Fibroblast of pulmonary artery (primary cell): ENCODE results near the gene TMCO4.
"Not testable (repeated sequence)": the region's sequence is repeated elsewhere in the genome, so short reads cannot be mapped to it uniquely, and the experiment has no call there.

Experiments used
- DNase-seq: peaks from one replicate; pipeline ENCODE4 v3.0.0-alpha.2; 2010; ENCODE audit warnings: low read depth
- H3K4me3 ChIP-seq: replicated peaks from 2 replicates; pipeline ENCODE4 v1.5.1; 2011; ENCODE audit warnings: low read depth, mild to moderate bottlenecking, control low read depth, low read length, moderate library complexity
- CTCF ChIP-seq: IDR thresholded peaks from 2 replicates; pipeline ENCODE4 v1.5.1; 2011; ENCODE audit warnings: mild to moderate bottlenecking, control low read depth, low read length, inconsistent platforms; ENCODE audit errors: missing control alignments

The TMCO4 gene

GRCh38 chr1:19636065-19636464 is 163.7 kb downstream of the TMCO4 start:
- no peak overlapping the region for H3K4me3 ChIP-seq
- TF ChIP-seq CTCF = no peak
- no peak for DNase-seq

GRCh38 chr1:19635646-19636045 is 164.1 kb downstream of the TMCO4 start:
- no peak overlapping the region for H3K4me3 ChIP-seq
- TF ChIP-seq CTCF = no peak
- DNase-seq = peak; percentile 36

GRCh38 chr1:19635064-19635463 is 164.7 kb downstream of the TMCO4 start:
- DNase-seq, H3K4me3 ChIP-seq: not testable (repeated sequence)

- TF ChIP-seq CTCF = no peak
- H3K4me3 ChIP-seq = no peak overlapping the region
- DNase-seq = no peak
Observed at GRCh38 chr1:19633106-19633505, 166.6 kb downstream of the TMCO4 start.
